Hair follicle dermal papilla cell (primary cell): ENCODE results near the gene SH3RF3. TPM values are rescaled to one million over a fixed set of nuclear protein-coding genes. Genes with fewer than 3 reads are reported as not detected.

Experiments used
- small RNA-seq: library from RNA; depleted of rRNA; stranded (forward); fragments of <200 nt; gene quantifications from one replicate; pipeline ENCODE3, GENCODE V24; 2012
- total RNA-seq: library from RNA; depleted of rRNA; stranded (reverse); fragments of >200 nt; gene quantifications from 2 replicates; pipeline ENCODE4 v1.2.3, GENCODE V29; 2012

Gene SH3RF3
- total RNA-seq = 16.5 and 24.2 TPM in 2 replicates

GRCh38 chr2:109128616-109129355, at the start of gene SH3RF3:
TSS of gene SH3RF3 (plus strand) at chr2:109129205.

Small RNA genes within 50 kb of the gene (small RNA-seq; reads per million reads assigned to genes)
- not detected for gene MIR4265
- not detected for gene MIR4266
- gene RF00017 = not detected
- not detected for gene SNRPGP9

Other genes with a start within 250 kb of the SH3RF3 start
- not detected in 2 replicates for gene EDAR, start 140.0 kb upstream of the SH3RF3 start, total RNA-seq